IgD-negative memory B cell (primary cell): Measurements from ENCODE around the gene FBLN5. TPM values are rescaled to one million over a fixed set of nuclear protein-coding genes. Genes with fewer than 3 reads are reported as not detected.

Source experiments
- H3K27ac Mint-ChIP-seq, 3 donors: one replicate each; pipeline ENCODE4 v1.8.0; 2020 to 2022; ENCODE audit warnings: mild to moderate bottlenecking in 3 of 3, mixed read lengths in 3 of 3, moderate library complexity in 1 of 3
- H3K27me3 Mint-ChIP-seq: one replicate; pipeline ENCODE4 v1.8.0; 2021; ENCODE audit warnings: mixed read lengths
- H3K36me3 Mint-ChIP-seq: one replicate; pipeline ENCODE4 v1.8.0; 2020; ENCODE audit warnings: mild to moderate bottlenecking, mixed read lengths
- H3K4me1 Mint-ChIP-seq, 3 donors: one replicate each; pipeline ENCODE4 v1.8.0; 2020 to 2022; ENCODE audit warnings: mixed read lengths in 3 of 3, mild to moderate bottlenecking in 1 of 3
- H3K4me3 Mint-ChIP-seq, 4 donors: one replicate each; pipeline ENCODE4 v1.8.0; 2020 to 2022; ENCODE audit warnings: mild to moderate bottlenecking in 4 of 4, mixed read lengths in 4 of 4, moderate library complexity in 3 of 4
- H3K9me3 Mint-ChIP-seq, 3 donors: one replicate each; pipeline ENCODE4 v1.8.0; 2020 to 2021; ENCODE audit warnings: mixed read lengths in 3 of 3, mild to moderate bottlenecking in 1 of 3
- polyA plus RNA-seq: library from polyadenylated mRNA; unstranded; fragments of 300-500 nt; fragmentation: Illumina TruSeq; gene quantifications from one replicate; pipeline ENCODE4 v1.2.3, GENCODE V29; 2021

Gene FBLN5
- polyA plus RNA-seq: 4.2 TPM

GRCh38 chr14:91947475-91948184 lies at the start of gene FBLN5:
FBLN5 (minus strand) TSS chr14:91947694; CDS start chr14:91947229, 465 bp downstream.
- Mint-ChIP-seq H3K27me3 (peaks cover 36% of the 10 kb centered on the region), H3K9me3 (no peaks in the 10 kb centered on the region), H3K27ac (no peak within 1 kb of the TSS), H3K4me1 (peaks cover 5 to 18% (median 10%) of the 10 kb centered on the region in 3 donors), H3K4me3 (peak within 1 kb of the TSS; percentile 8 to 91 (median 78)), H3K36me3 (no peaks in the 10 kb centered on the region)

- no peaks in the 10 kb centered on the region for H3K9me3 Mint-ChIP-seq
- H3K4me3 Mint-ChIP-seq: no peak overlapping the region
- H3K36me3 Mint-ChIP-seq: peaks cover 4% of the 10 kb centered on the region
- H3K27me3 Mint-ChIP-seq: no peaks in the 10 kb centered on the region
- H3K4me1 Mint-ChIP-seq: peaks cover 5 to 9% (median 8%) of the 10 kb centered on the region in 3 donors
- H3K27ac Mint-ChIP-seq: peak overlapping the region in 2 of 3 donors; percentile 71 to 88
Observed at GRCh38 chr14:91996948-91997371, 49.5 kb upstream of the FBLN5 start.

- Mint-ChIP-seq H3K4me1 (no peaks in the 10 kb centered on the region), H3K36me3 (peaks cover 20% of the 10 kb centered on the region), H3K9me3 (no peaks in the 10 kb centered on the region), H3K27me3 (no peaks in the 10 kb centered on the region), H3K4me3 (no peak overlapping the region), H3K27ac (no peak overlapping the region)
Observed at GRCh38 chr14:91987192-91987591, 39.7 kb upstream of the FBLN5 start.

- no peak overlapping the region for H3K27ac Mint-ChIP-seq
- no peaks in the 10 kb centered on the region for H3K27me3 Mint-ChIP-seq
Observed at GRCh38 chr14:91985521-91986255, 38.2 kb upstream of the FBLN5 start.

GRCh38 chr14:91985008-91985407 lies 37.5 kb upstream of the FBLN5 start:
- Mint-ChIP-seq H3K4me1 (no peaks in the 10 kb centered on the region), H3K36me3 (peaks cover 20% of the 10 kb centered on the region), H3K27ac (no peak overlapping the region), H3K9me3 (no peaks in the 10 kb centered on the region), H3K27me3 (no peaks in the 10 kb centered on the region), H3K4me3 (no peak overlapping the region)

More at GRCh38 chr14:91985521-91986255, 38.2 kb upstream of the FBLN5 start:
- no peaks in the 10 kb centered on the region for H3K9me3 Mint-ChIP-seq
- no peak overlapping the region for H3K4me3 Mint-ChIP-seq
- no peaks in the 10 kb centered on the region for H3K4me1 Mint-ChIP-seq
- peaks cover 20% of the 10 kb centered on the region for H3K36me3 Mint-ChIP-seq

- Mint-ChIP-seq H3K27ac (no peak overlapping the region), H3K9me3 (no peaks in the 10 kb centered on the region), H3K27me3 (no peaks in the 10 kb centered on the region), H3K4me1 (no peaks in the 10 kb centered on the region), H3K36me3 (peaks cover 21% of the 10 kb centered on the region), H3K4me3 (no peak overlapping the region)
Observed at GRCh38 chr14:91983588-91983987, 36.1 kb upstream of the FBLN5 start.

GRCh38 chr14:91980157-91980556 lies 32.7 kb upstream of the FBLN5 start:
- Mint-ChIP-seq H3K36me3 (peaks cover 5% of the 10 kb centered on the region), H3K27ac (no peak overlapping the region), H3K4me1 (no peaks in the 10 kb centered on the region)

GRCh38 chr14:91977884-91978283 lies 30.4 kb upstream of the FBLN5 start:
- H3K4me3 Mint-ChIP-seq: no peak overlapping the region
- H3K9me3 Mint-ChIP-seq: no peaks in the 10 kb centered on the region
- H3K36me3 Mint-ChIP-seq: peaks cover 7% of the 10 kb centered on the region
- H3K27me3 Mint-ChIP-seq: no peaks in the 10 kb centered on the region
- H3K27ac Mint-ChIP-seq: no peak overlapping the region
- no peaks in the 10 kb centered on the region for H3K4me1 Mint-ChIP-seq

More at GRCh38 chr14:91980157-91980556, 32.7 kb upstream of the FBLN5 start:
- Mint-ChIP-seq H3K4me3 (no peak overlapping the region), H3K9me3 (no peaks in the 10 kb centered on the region), H3K27me3 (no peaks in the 10 kb centered on the region)

- Mint-ChIP-seq H3K9me3 (no peaks in the 10 kb centered on the region), H3K27me3 (no peaks in the 10 kb centered on the region), H3K4me3 (no peak overlapping the region), H3K36me3 (peaks cover 12% of the 10 kb centered on the region), H3K4me1 (no peaks in the 10 kb centered on the region), H3K27ac (no peak overlapping the region)
Observed at GRCh38 chr14:91975763-91976162, 28.3 kb upstream of the FBLN5 start.

- peaks cover 0 to 11% (median 7%) of the 10 kb centered on the region in 3 donors for H3K4me1 Mint-ChIP-seq
- peaks cover 14% of the 10 kb centered on the region for H3K36me3 Mint-ChIP-seq
- no peak overlapping the region for H3K4me3 Mint-ChIP-seq
- no peaks in the 10 kb centered on the region for H3K9me3 Mint-ChIP-seq
- H3K27me3 Mint-ChIP-seq: no peaks in the 10 kb centered on the region
- peak overlapping the region in 1 of 3 donors; percentile 46 for H3K27ac Mint-ChIP-seq
Observed at GRCh38 chr14:91971188-91971778, 23.8 kb upstream of the FBLN5 start.

GRCh38 chr14:91968280-91968679 lies 20.8 kb upstream of the FBLN5 start:
- Mint-ChIP-seq H3K27ac (peak overlapping the region in 1 of 3 donors; percentile 79), H3K9me3 (no peaks in the 10 kb centered on the region), H3K27me3 (no peaks in the 10 kb centered on the region), H3K4me1 (peaks cover 0 to 11% (median 7%) of the 10 kb centered on the region in 3 donors), H3K4me3 (no peak overlapping the region), H3K36me3 (peaks cover 9% of the 10 kb centered on the region)

- Mint-ChIP-seq H3K27me3 (no peaks in the 10 kb centered on the region), H3K27ac (no peak overlapping the region), H3K36me3 (peaks cover 4% of the 10 kb centered on the region), H3K4me1 (peaks cover 0 to 11% (median 7%) of the 10 kb centered on the region in 3 donors), H3K9me3 (no peaks in the 10 kb centered on the region), H3K4me3 (no peak overlapping the region)
Observed at GRCh38 chr14:91964724-91965123, 17.2 kb upstream of the FBLN5 start.

- Mint-ChIP-seq H3K27ac (no peak overlapping the region), H3K4me3 (no peak overlapping the region), H3K27me3 (no peaks in the 10 kb centered on the region), H3K36me3 (no peaks in the 10 kb centered on the region), H3K9me3 (no peaks in the 10 kb centered on the region), H3K4me1 (peaks cover 0 to 11% (median 7%) of the 10 kb centered on the region in 3 donors)
Observed at GRCh38 chr14:91964011-91964410, 16.5 kb upstream of the FBLN5 start.

- Mint-ChIP-seq H3K27me3 (no peaks in the 10 kb centered on the region), H3K9me3 (no peaks in the 10 kb centered on the region), H3K4me3 (no peak overlapping the region), H3K27ac (no peak overlapping the region), H3K4me1 (peaks cover 0 to 5% (median 3%) of the 10 kb centered on the region in 3 donors), H3K36me3 (no peaks in the 10 kb centered on the region)
Observed at GRCh38 chr14:91963465-91963864, 16.0 kb upstream of the FBLN5 start.
